ENCODE results near the gene TCERG1L.

DNA sequence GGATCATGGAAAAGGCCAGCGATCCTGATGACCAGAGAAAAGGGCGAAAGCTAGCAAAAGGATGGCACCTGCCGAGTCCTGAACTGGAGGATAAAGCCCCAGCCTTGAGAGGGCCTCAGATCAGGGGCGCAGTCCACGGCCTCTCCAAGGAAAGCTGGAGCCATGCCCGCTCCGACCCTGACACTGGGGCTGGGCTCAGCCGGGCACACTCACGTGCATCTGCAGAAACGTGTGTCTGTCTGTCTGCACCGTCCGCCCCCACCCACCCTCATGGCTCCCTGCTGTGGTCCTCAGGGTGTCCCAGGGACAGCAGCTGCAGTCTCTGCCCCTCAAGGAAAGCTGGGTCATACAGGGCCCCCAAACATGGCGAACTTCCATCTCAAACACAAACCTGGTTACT is 200.5 kb downstream of the TCERG1L start:
- TF ChIP-seq GABPA (IDR thresholded peaks at IDR 0.05; ENCODE audit: low read depth) (no peak), POLR2AphosphoS5 (IDR thresholded peaks at IDR 0.05; ENCODE audit: low read depth) (no peak)
- TF ChIP-seq, protein P1, sequence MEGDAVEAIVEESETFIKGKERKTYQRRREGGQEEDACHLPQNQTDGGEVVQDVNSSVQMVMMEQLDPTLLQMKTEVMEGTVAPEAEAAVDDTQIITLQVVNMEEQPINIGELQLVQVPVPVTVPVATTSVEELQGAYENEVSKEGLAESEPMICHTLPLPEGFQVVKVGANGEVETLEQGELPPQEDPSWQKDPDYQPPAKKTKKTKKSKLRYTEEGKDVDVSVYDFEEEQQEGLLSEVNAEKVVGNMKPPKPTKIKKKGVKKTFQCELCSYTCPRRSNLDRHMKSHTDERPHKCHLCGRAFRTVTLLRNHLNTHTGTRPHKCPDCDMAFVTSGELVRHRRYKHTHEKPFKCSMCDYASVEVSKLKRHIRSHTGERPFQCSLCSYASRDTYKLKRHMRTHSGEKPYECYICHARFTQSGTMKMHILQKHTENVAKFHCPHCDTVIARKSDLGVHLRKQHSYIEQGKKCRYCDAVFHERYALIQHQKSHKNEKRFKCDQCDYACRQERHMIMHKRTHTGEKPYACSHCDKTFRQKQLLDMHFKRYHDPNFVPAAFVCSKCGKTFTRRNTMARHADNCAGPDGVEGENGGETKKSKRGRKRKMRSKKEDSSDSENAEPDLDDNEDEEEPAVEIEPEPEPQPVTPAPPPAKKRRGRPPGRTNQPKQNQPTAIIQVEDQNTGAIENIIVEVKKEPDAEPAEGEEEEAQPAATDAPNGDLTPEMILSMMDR (IDR thresholded peaks at IDR 0.05; ENCODE audit: insufficient read depth, low read length) = no peak
- TF ChIP-seq, protein P2, sequence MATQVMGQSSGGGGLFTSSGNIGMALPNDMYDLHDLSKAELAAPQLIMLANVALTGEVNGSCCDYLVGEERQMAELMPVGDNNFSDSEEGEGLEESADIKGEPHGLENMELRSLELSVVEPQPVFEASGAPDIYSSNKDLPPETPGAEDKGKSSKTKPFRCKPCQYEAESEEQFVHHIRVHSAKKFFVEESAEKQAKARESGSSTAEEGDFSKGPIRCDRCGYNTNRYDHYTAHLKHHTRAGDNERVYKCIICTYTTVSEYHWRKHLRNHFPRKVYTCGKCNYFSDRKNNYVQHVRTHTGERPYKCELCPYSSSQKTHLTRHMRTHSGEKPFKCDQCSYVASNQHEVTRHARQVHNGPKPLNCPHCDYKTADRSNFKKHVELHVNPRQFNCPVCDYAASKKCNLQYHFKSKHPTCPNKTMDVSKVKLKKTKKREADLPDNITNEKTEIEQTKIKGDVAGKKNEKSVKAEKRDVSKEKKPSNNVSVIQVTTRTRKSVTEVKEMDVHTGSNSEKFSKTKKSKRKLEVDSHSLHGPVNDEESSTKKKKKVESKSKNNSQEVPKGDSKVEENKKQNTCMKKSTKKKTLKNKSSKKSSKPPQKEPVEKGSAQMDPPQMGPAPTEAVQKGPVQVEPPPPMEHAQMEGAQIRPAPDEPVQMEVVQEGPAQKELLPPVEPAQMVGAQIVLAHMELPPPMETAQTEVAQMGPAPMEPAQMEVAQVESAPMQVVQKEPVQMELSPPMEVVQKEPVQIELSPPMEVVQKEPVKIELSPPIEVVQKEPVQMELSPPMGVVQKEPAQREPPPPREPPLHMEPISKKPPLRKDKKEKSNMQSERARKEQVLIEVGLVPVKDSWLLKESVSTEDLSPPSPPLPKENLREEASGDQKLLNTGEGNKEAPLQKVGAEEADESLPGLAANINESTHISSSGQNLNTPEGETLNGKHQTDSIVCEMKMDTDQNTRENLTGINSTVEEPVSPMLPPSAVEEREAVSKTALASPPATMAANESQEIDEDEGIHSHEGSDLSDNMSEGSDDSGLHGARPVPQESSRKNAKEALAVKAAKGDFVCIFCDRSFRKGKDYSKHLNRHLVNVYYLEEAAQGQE (IDR thresholded peaks at IDR 0.05; ENCODE audit: insufficient replicate concordance, low read depth) = no peak
